Measurements from ENCODE around the gene TLX1.

TLX1 gene

GRCh38 chr10:101165736-101166135, 34.6 kb downstream of the TLX1 start:
- no peak overlapping the region for H3K27ac ChIP-seq (ENCODE audit: low read length)
- peaks cover 16% of the 10 kb centered on the region for H3K27me3 ChIP-seq (ENCODE audit: low read depth, low read length)
- H3K9me3 ChIP-seq (ENCODE audit: insufficient read depth, low read length), result no peaks in the 10 kb centered on the region

GRCh38 chr10:101166430-101166829, 35.3 kb downstream of the TLX1 start:
- peaks cover 16% of the 10 kb centered on the region for H3K27me3 ChIP-seq (ENCODE audit: low read depth, low read length)
- no peak overlapping the region for H3K9ac ChIP-seq (ENCODE audit: low read length)
- H2AFZ ChIP-seq (ENCODE audit: low read depth, low read length), result no peak overlapping the region

More at GRCh38 chr10:101165736-101166135, 34.6 kb downstream of the TLX1 start:
- TF ChIP-seq CTCF (IDR thresholded peaks at IDR 0.05; ENCODE audit: low read depth, low read length) (no peak), EZH2phosphoT487 (IDR thresholded peaks at IDR 0.05; ENCODE audit: low read depth) (no peak)
- H3K4me1 ChIP-seq (ENCODE audit: low read length), result 0 out of 2 replicates have a peak, but pooled peaks cover 4% of the 10 kb centered on the region
- no peaks in the 10 kb centered on the region for H3K79me2 ChIP-seq (ENCODE audit: low read length)
- H2AFZ ChIP-seq (ENCODE audit: low read depth, low read length), result no peak overlapping the region
- H3K4me2 ChIP-seq (ENCODE audit: low read length), result no peak overlapping the region
- no peak overlapping the region for H3K4me3 ChIP-seq (ENCODE audit: low read length)
- H3K36me3 ChIP-seq (replicated peaks; ENCODE audit: low read depth, low read length), result no peaks in the 10 kb centered on the region
- no peaks in the 10 kb centered on the region for H4K20me1 ChIP-seq (ENCODE audit: insufficient read depth, low read length)
- H3K9ac ChIP-seq (ENCODE audit: low read length), result no peak overlapping the region

GRCh38 chr10:101172741-101173140, 41.6 kb downstream of the TLX1 start:
- TF ChIP-seq EZH2phosphoT487 (IDR thresholded peaks at IDR 0.05; ENCODE audit: low read depth) (no peak), CTCF (IDR thresholded peaks at IDR 0.05; ENCODE audit: low read depth, low read length) (no peak)
- H3K4me3 ChIP-seq (ENCODE audit: low read length), result no peak overlapping the region
- H3K79me2 ChIP-seq (ENCODE audit: low read length), result no peaks in the 10 kb centered on the region
- no peak overlapping the region for H2AFZ ChIP-seq (ENCODE audit: low read depth, low read length)
- no peak overlapping the region for H3K4me2 ChIP-seq (ENCODE audit: low read length)
- no peaks in the 10 kb centered on the region for H4K20me1 ChIP-seq (ENCODE audit: insufficient read depth, low read length)
- H3K27ac ChIP-seq (ENCODE audit: low read length), result no peak overlapping the region
- no peaks in the 10 kb centered on the region for H3K36me3 ChIP-seq (replicated peaks; ENCODE audit: low read depth, low read length)
- peaks cover 2% of the 10 kb centered on the region; the same call in 1 of the 2 replicates for H3K4me1 ChIP-seq (ENCODE audit: low read length)
- H3K27me3 ChIP-seq (ENCODE audit: low read depth, low read length), result no peaks in the 10 kb centered on the region; the same call in 1 of the 2 replicates
- H3K9ac ChIP-seq (ENCODE audit: low read length), result no peak overlapping the region
- no peaks in the 10 kb centered on the region for H3K9me3 ChIP-seq (ENCODE audit: insufficient read depth, low read length)

More at GRCh38 chr10:101166430-101166829, 35.3 kb downstream of the TLX1 start:
- Histone ChIP-seq H3K4me2 (ENCODE audit: low read length) (no peak overlapping the region), H3K27ac (ENCODE audit: low read length) (no peak overlapping the region), H3K36me3 (replicated peaks; ENCODE audit: low read depth, low read length) (no peaks in the 10 kb centered on the region), H3K79me2 (ENCODE audit: low read length) (no peaks in the 10 kb centered on the region), H3K9me3 (ENCODE audit: insufficient read depth, low read length) (no peaks in the 10 kb centered on the region), H3K4me1 (ENCODE audit: low read length) (0 out of 2 replicates have a peak, but pooled peaks cover 4% of the 10 kb centered on the region), H3K4me3 (ENCODE audit: low read length) (no peak overlapping the region), H4K20me1 (ENCODE audit: insufficient read depth, low read length) (no peaks in the 10 kb centered on the region)
- TF ChIP-seq CTCF (IDR thresholded peaks at IDR 0.05; ENCODE audit: low read depth, low read length) (no peak), EZH2phosphoT487 (IDR thresholded peaks at IDR 0.05; ENCODE audit: low read depth) (no peak)

- Histone ChIP-seq H2AFZ (ENCODE audit: low read depth, low read length) (no peak overlapping the region), H3K4me2 (ENCODE audit: low read length) (no peak overlapping the region), H3K79me2 (ENCODE audit: low read length) (no peaks in the 10 kb centered on the region), H3K4me1 (ENCODE audit: low read length) (peaks cover 2% of the 10 kb centered on the region; the same call in 1 of the 2 replicates), H3K27me3 (ENCODE audit: low read depth, low read length) (no peaks in the 10 kb centered on the region), H3K9me3 (ENCODE audit: insufficient read depth, low read length) (no peaks in the 10 kb centered on the region), H3K27ac (ENCODE audit: low read length) (no peak overlapping the region), H3K4me3 (ENCODE audit: low read length) (no peak overlapping the region), H3K36me3 (replicated peaks; ENCODE audit: low read depth, low read length) (no peaks in the 10 kb centered on the region), H3K9ac (ENCODE audit: low read length) (no peak overlapping the region), H4K20me1 (ENCODE audit: insufficient read depth, low read length) (no peaks in the 10 kb centered on the region)
- TF ChIP-seq CTCF (IDR thresholded peaks at IDR 0.05; ENCODE audit: low read depth, low read length) (no peak), EZH2phosphoT487 (IDR thresholded peaks at IDR 0.05; ENCODE audit: low read depth) (no peak)
Measured at GRCh38 chr10:101174319-101174718, 43.2 kb downstream of the TLX1 start.

All from OCI-LY3 (cell line).